ENCODE data around the gene KLHL26.

DNA sequence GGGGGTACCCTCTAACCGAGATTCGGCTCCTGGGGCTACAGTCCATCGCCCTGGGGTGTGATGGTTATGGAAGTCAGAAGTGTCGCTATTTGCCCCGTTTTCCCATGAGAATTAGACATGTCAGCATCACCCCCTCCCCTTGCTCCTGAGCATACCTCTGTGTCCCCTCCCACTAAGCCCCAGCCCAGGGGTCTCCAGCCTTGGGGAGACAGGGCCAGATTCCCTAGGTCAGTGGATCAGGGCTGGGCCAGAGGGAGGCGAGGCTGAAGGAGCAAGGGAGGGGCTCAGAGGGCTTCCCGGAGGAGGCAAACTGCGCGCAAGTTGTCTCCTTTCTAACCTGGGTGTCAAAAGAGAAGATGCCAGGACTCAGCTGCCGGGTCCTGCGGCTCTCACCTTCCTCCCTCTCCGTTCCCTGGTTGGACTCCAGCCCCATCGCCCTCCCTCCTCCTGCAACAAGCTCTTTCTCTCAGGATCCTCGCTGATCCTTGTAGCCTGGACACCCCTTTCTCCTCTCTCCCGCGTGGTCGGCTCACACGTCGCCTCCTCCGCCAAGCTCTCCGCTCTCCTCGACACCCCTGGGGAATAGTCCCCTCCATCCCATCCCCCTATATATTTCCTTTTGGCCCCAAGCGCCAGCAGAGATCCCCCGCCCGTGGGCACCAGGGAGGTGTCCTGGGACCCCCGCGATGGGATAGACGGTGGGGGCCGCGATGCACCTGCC is 24.6 kb upstream of the KLHL26 start:
- TF ChIP-seq, protein P1, sequence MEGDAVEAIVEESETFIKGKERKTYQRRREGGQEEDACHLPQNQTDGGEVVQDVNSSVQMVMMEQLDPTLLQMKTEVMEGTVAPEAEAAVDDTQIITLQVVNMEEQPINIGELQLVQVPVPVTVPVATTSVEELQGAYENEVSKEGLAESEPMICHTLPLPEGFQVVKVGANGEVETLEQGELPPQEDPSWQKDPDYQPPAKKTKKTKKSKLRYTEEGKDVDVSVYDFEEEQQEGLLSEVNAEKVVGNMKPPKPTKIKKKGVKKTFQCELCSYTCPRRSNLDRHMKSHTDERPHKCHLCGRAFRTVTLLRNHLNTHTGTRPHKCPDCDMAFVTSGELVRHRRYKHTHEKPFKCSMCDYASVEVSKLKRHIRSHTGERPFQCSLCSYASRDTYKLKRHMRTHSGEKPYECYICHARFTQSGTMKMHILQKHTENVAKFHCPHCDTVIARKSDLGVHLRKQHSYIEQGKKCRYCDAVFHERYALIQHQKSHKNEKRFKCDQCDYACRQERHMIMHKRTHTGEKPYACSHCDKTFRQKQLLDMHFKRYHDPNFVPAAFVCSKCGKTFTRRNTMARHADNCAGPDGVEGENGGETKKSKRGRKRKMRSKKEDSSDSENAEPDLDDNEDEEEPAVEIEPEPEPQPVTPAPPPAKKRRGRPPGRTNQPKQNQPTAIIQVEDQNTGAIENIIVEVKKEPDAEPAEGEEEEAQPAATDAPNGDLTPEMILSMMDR (IDR thresholded peaks at IDR 0.05) = no peak
- TF ChIP-seq POLR2A (IDR thresholded peaks at IDR 0.05) (no peak), EP300 (IDR thresholded peaks at IDR 0.05) (no peak)
